Inflammatory macrophage treated with lipopolysaccharide for 1 hour (primary cell): Measurements from ENCODE around the gene TUT4.

ENCODE experiments used
- DNase-seq, 2 donors: peaks; one replicate each; pipeline ENCODE4 v3.0.0-alpha.2; 2020 to 2022

Gene TUT4

GRCh38 chr1:52403566-52404115 is 149.3 kb downstream of the TUT4 start:
- peak; percentile 82 to 84 for DNase-seq

- no peak for DNase-seq
Measured at GRCh38 chr1:52402860-52403240, 150.0 kb downstream of the TUT4 start.

GRCh38 chr1:52400131-52400530 is 152.8 kb downstream of the TUT4 start:
- DNase-seq = no peak

GRCh38 chr1:52399629-52400028 is 153.3 kb downstream of the TUT4 start:
- no peak for DNase-seq

GRCh38 chr1:52393174-52393573 is 159.7 kb downstream of the TUT4 start:
- no peak for DNase-seq

GRCh38 chr1:52386458-52386857 is 166.4 kb downstream of the TUT4 start:
- no peak for DNase-seq

- no peak for DNase-seq
Measured at GRCh38 chr1:52385376-52385775, 167.5 kb downstream of the TUT4 start.
